DOHH2 (cell line): ENCODE results near the gene ANKRD33B.

Source experiments
- H3F3A ChIP-seq: fragments of 200-600 bp; sonication (generic), shearing (Covaris generic); 2 replicates; pipeline ENCODE4 v1.6.0; 2016; ENCODE audit warnings: antibody characterized with exemption, mild to moderate bottlenecking; ENCODE audit not compliant: control insufficient read depth, insufficient read depth
- H3K27ac ChIP-seq: fragments of 200-600 bp; sonication (generic); 2 replicates; pipeline ENCODE4 v1.5.1; 2014; ENCODE audit warnings: low read depth, mild to moderate bottlenecking, low read length, moderate library complexity
- H3K27me3 ChIP-seq: fragments of 200-600 bp; sonication (generic); 2 replicates; pipeline ENCODE4 v1.6.1; 2014; ENCODE audit warnings: mild to moderate bottlenecking, low read length, mixed read lengths; ENCODE audit not compliant: control insufficient read depth
- H3K36me3 ChIP-seq: fragments of 200-600 bp; sonication (generic); 2 replicates; pipeline ENCODE4 v1.6.1; 2014; ENCODE audit warnings: mild to moderate bottlenecking, low read length, moderate library complexity, mixed read lengths; ENCODE audit not compliant: control insufficient read depth
- H3K4me1 ChIP-seq: fragments of 200-600 bp; sonication (generic); 2 replicates; pipeline ENCODE4 v1.6.1; 2014; ENCODE audit warnings: mild to moderate bottlenecking, low read length, mixed read lengths; ENCODE audit not compliant: control insufficient read depth
- H3K4me2 ChIP-seq: fragments of 200-600 bp; sonication (generic); 2 replicates; pipeline ENCODE4 v1.6.0; 2014; ENCODE audit warnings: mild to moderate bottlenecking, low read length, moderate library complexity
- H3K4me3 ChIP-seq: fragments of 200-600 bp; sonication (generic); 2 replicates; pipeline ENCODE4 v1.5.1; 2014; ENCODE audit warnings: mild to moderate bottlenecking, low read length, mixed read lengths
- H3K79me2 ChIP-seq: fragments of 200-600 bp; sonication (generic); 2 replicates; pipeline ENCODE4 v1.6.1; 2014; ENCODE audit warnings: mild to moderate bottlenecking, low read length, mixed read lengths; ENCODE audit not compliant: control insufficient read depth
- H3K9me2 ChIP-seq: fragments of 200-600 bp; sonication (generic); replicated peaks from 2 replicates; pipeline ENCODE4 v1.6.1; 2014; ENCODE audit warnings: mild to moderate bottlenecking, low read length, mixed read lengths; ENCODE audit not compliant: control insufficient read depth
- H3K9me3 ChIP-seq: fragments of 200-600 bp; sonication (generic); 2 replicates; pipeline ENCODE4 v1.6.1; 2014; ENCODE audit warnings: antibody characterized with exemption, low read length, mixed read lengths; ENCODE audit not compliant: control insufficient read depth, insufficient read depth
- H4K20me1 ChIP-seq: fragments of 200-600 bp; sonication (generic); 2 replicates; pipeline ENCODE4 v1.6.0; 2014; ENCODE audit warnings: low read depth, mild to moderate bottlenecking, antibody characterized with exemption, low read length, moderate library complexity; ENCODE audit not compliant: control insufficient read depth, insufficient read depth
- EZH2phosphoT487 ChIP-seq: fragments of 200-600 bp; sonication (generic); IDR thresholded peaks from 2 replicates; pipeline ENCODE4 v1.6.1; 2017; ENCODE audit warnings: borderline replicate concordance, mild to moderate bottlenecking, antibody characterized with exemption, low read length, moderate library complexity, mixed read lengths
- TF ChIP-seq, protein P1 (sequence below): fragments of 200-600 bp; sonication (generic); IDR thresholded peaks from one replicate; pipeline ENCODE4 v1.5.1; 2014; ENCODE audit warnings: antibody characterized with exemption, mild to moderate bottlenecking, low read depth, low read length; ENCODE audit not compliant: poor library complexity, severe bottlenecking

The ANKRD33B gene

DNA sequence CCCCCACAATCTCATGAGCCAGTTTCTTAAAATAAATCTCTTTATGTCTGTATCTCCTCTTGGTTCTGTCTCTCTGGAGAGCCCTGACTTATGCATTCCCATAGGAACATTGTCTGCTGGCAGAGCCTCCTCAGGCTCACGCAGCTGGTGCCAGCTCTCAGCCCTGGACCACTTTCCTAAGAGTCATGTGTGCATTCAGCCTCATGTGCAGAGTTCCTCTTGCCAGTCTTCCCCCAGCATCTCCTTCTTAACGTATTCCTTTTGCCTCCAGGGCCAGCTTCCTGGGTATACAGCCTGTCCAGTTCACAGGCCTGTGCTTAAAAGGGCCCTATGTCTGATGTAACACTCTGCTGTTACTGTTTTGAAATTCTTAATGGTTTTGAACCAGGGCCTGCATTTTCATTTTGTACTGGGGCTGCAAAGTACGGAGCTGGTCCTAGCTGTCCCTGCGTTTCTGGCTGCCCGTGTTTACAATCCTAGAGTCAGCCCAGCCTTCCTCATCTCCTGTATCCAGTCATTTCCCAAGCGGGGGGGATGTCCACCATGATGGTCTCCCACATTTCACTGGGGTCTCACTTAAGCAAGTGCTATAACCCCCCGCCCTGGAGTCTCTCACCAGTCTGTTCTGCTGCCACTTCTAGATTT is 18.1 kb downstream of the ANKRD33B start:
- Histone ChIP-seq H3K27me3 (peaks cover 9% of the 10 kb centered on the region; the same call in 1 of the 2 replicates), H3K27ac (no peak overlapping the region), H3K79me2 (no peaks in the 10 kb centered on the region), H3K4me3 (no peak overlapping the region), H3K36me3 (no peaks in the 10 kb centered on the region), H4K20me1 (no peaks in the 10 kb centered on the region), H3K4me2 (no peak overlapping the region), H3F3A (peaks cover 7% of the 10 kb centered on the region), H3K9me3 (no peaks in the 10 kb centered on the region), H3K4me1 (peaks cover 87% of the 10 kb centered on the region), H3K9me2 (no peaks in the 10 kb centered on the region)
- TF ChIP-seq EZH2phosphoT487, result no peak
- TF ChIP-seq, protein P1, sequence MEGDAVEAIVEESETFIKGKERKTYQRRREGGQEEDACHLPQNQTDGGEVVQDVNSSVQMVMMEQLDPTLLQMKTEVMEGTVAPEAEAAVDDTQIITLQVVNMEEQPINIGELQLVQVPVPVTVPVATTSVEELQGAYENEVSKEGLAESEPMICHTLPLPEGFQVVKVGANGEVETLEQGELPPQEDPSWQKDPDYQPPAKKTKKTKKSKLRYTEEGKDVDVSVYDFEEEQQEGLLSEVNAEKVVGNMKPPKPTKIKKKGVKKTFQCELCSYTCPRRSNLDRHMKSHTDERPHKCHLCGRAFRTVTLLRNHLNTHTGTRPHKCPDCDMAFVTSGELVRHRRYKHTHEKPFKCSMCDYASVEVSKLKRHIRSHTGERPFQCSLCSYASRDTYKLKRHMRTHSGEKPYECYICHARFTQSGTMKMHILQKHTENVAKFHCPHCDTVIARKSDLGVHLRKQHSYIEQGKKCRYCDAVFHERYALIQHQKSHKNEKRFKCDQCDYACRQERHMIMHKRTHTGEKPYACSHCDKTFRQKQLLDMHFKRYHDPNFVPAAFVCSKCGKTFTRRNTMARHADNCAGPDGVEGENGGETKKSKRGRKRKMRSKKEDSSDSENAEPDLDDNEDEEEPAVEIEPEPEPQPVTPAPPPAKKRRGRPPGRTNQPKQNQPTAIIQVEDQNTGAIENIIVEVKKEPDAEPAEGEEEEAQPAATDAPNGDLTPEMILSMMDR, result no peak

GRCh38 chr5:10582512-10582897 is 18.6 kb downstream of the ANKRD33B start:
- Histone ChIP-seq H3K9me2 (no peaks in the 10 kb centered on the region), H3K36me3 (no peaks in the 10 kb centered on the region), H3K27me3 (peaks cover 6% of the 10 kb centered on the region; the same call in 1 of the 2 replicates), H3K27ac (no peak overlapping the region), H3F3A (peaks cover 7% of the 10 kb centered on the region), H4K20me1 (no peaks in the 10 kb centered on the region), H3K4me2 (no peak overlapping the region), H3K9me3 (no peaks in the 10 kb centered on the region), H3K4me3 (no peak overlapping the region), H3K79me2 (no peaks in the 10 kb centered on the region), H3K4me1 (peaks cover 82% of the 10 kb centered on the region)
- TF ChIP-seq EZH2phosphoT487, result no peak
- TF ChIP-seq, protein P1, result no peak

- 0 out of 2 replicates have a peak, but pooled peaks cover 4% of the 10 kb centered on the region for H3K27me3 ChIP-seq
- peaks cover 76% of the 10 kb centered on the region for H3K4me1 ChIP-seq
- no peak overlapping the region for H3K4me2 ChIP-seq
- H3K36me3 ChIP-seq, result no peaks in the 10 kb centered on the region
- no peak for TF ChIP-seq EZH2phosphoT487
- TF ChIP-seq, protein P1, result no peak
- no peaks in the 10 kb centered on the region for H3K9me3 ChIP-seq
- H3K4me3 ChIP-seq, result no peak overlapping the region
- H4K20me1 ChIP-seq, result no peaks in the 10 kb centered on the region
- peaks cover 7% of the 10 kb centered on the region for H3F3A ChIP-seq
- no peak overlapping the region for H3K27ac ChIP-seq
- no peaks in the 10 kb centered on the region for H3K79me2 ChIP-seq
- H3K9me2 ChIP-seq, result no peaks in the 10 kb centered on the region
Measured at GRCh38 chr5:10583663-10584572, 20.0 kb downstream of the ANKRD33B start.
